Suprapubic skin (tissue), 3 donors: ENCODE measurements around the gene NKRF.

ENCODE experiments used
- CTCF ChIP-seq, 2 donors: fragments of 200-600 bp in 1 of 2; fragments of 450-650 bp in 1 of 2; sonication (generic) in 1 of 2; IDR thresholded peaks; one replicate each; pipeline ENCODE4 v1.5.1; 2016 to 2019; ENCODE audit warnings: antibody characterized with exemption in 2 of 2, mild to moderate bottlenecking in 1 of 2, moderate library complexity in 1 of 2
- POLR2A ChIP-seq, 2 donors: fragments of 450-650 bp; IDR thresholded peaks; one replicate each; pipeline ENCODE4 v1.6.1; 2017; ENCODE audit warnings: antibody characterized with exemption in 2 of 2, mild to moderate bottlenecking in 2 of 2, moderate library complexity in 2 of 2

- TF ChIP-seq POLR2A (IDR thresholded peaks at IDR 0.05) (no peak), CTCF (IDR thresholded peaks at IDR 0.05) (no peak)
Measured at GRCh38 chrX:119589810-119590209, 16.4 kb downstream of the NKRF start.
